Esophagus muscularis mucosa (tissue), 4 donors: ENCODE measurements around the gene INPP4B.
"Not testable (repeated sequence)": the region's sequence is repeated elsewhere in the genome, so short reads cannot be mapped to it uniquely, and the experiment has no call there.

ENCODE experiments used
- CTCF ChIP-seq, 3 experiments: fragments of 200-600 bp in 2 of 3; fragments of 450-650 bp in 1 of 3; sonication (generic) in 2 of 3; IDR thresholded peaks; one replicate each; pipeline ENCODE4 v1.5.1; 2017 to 2019; ENCODE audit warnings: antibody characterized with exemption in 3 of 3, mild to moderate bottlenecking in 2 of 3, moderate library complexity in 1 of 3
- EP300 ChIP-seq: sonication (generic); formaldehyde crosslinking; IDR thresholded peaks from one replicate; pipeline ENCODE4 v1.6.1; 2017; ENCODE audit warnings: antibody characterized with exemption
- POLR2A ChIP-seq: fragments of 450-650 bp; IDR thresholded peaks from one replicate; pipeline ENCODE4 v1.6.1; 2017; ENCODE audit warnings: antibody characterized with exemption, moderate library complexity, mild to moderate bottlenecking, low read depth
- POLR2AphosphoS5 ChIP-seq, 2 donors: sonication (generic); formaldehyde crosslinking; IDR thresholded peaks; one replicate each; pipeline ENCODE4 v1.6.1; 2017; ENCODE audit warnings: antibody characterized with exemption in 2 of 2

- TF ChIP-seq CTCF (IDR thresholded peaks at IDR 0.05); POLR2A; EP300; POLR2AphosphoS5 (IDR thresholded peaks at IDR 0.05): not testable (repeated sequence)
Measured at GRCh38 chr4:142397364-142397991, 448.6 kb downstream of the INPP4B start.
